HG02759 (cell line): ENCODE measurements around the gene EIPR1.

Experiments
- ATAC-seq: cut with Tn5 transposase; IDR thresholded peaks from one replicate; pipeline ENCODE4 v1.9.1; 2021; ENCODE audit warnings: mild to moderate bottlenecking, moderate library complexity; ENCODE audit not compliant: unreplicated experiment

EIPR1 gene

DNA sequence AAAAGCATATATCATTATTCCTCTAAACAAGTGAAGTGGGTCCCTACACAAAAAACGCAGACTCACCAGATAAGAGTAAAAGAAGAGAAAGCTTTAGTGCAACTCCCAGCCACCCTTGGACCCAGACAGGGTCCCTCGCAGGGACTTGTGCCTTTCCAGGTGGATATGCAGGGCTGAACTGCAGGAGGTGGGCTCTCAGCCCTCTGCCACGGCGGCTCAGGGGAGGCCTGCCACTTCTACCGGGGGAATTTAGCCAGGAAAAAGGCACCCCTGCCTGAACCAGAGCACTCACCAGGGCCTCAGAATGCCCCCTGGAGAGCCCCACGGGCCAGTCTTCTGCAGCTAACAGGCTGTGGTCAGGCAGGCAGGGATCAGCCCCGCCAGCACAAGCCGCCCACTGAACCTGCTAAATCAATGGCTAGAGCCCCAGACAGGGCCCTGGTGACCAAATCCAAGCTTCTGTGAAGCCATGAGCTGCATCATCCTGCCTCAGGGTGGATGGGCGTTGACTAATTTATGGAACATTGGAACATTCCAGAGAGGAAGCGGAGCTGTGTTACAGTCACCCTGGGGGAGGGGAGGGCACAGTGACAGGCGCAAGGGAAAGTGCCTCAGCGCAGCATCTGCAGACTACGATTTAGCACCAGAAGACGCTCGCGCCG lies 209.3 kb downstream of the EIPR1 start:
- no peak for ATAC-seq

DNA sequence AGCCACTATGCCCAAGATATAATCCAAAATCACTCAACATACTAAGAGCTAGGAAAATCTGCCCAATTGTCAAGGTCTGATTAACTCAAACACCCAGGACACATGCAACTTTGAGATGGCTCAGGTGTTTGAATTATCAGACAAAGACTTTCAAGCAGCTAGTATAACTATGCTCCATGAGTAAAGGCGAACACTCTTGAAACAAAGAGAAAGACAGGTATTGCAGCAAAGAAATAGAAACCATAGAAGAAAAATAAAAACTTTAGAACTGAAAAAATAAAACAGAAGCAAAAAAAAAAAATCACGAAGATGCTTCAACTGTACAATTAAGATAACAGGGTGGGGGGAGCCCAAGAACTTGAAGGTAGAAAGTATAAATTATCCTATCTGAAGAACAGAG lies 214.2 kb downstream of the EIPR1 start:
- ATAC-seq: no peak

DNA sequence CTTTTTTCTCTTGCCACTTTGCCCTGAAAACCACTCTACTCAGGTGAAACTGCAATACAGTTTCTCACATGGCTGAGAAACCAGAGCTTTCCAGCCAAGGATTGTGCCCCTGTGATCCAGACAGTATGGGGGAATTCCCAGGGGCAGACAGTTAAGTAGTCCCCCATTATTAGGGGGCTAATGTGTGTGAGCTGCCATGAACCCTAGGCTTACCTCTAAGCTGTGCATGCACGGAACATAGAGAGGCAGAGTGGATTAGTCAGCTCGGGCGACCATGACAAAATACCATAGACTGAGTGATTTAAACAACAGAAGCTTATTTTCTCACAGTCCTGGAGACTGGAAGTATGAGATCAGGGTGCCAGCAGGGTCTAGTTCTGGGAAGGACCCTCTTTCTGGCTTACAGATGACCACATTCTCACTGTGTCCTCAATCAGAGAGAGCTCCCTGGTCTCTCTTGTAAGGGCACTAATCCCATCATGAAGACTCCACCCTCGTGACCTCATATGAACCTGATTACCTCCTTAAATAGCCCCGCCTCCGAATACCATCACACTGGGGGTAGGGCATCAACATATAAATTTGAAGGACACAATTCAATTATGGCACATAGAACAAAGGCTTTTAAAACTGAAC lies 215.1 kb downstream of the EIPR1 start:
- ATAC-seq: no peak

DNA sequence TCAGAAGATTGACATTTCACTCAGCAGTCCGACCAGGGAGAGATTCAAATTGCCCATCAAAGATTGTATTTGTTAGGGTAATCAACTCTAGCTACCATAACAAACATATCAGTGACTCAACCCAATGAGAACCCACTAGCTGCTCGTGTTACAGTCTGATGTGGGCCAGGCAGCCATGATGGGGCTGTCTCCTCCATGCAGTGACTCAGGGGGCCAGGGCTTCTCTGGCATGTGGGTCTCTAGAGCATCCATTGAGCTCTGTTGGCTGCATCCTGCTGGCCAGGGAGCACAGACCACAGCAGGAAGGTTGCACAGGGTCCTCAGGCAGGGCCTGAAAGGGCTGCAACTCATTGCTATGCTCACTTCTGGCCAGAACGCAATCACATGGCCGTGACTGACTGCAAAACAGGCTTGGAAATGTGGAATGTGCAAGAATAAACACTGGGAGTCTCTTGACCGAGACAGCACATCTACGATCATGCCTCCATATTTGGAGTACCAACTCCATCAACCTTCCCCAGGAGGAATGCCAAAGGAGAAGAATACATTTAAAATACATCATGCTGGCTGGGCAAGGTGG lies 216.8 kb downstream of the EIPR1 start:
- no peak for ATAC-seq

DNA sequence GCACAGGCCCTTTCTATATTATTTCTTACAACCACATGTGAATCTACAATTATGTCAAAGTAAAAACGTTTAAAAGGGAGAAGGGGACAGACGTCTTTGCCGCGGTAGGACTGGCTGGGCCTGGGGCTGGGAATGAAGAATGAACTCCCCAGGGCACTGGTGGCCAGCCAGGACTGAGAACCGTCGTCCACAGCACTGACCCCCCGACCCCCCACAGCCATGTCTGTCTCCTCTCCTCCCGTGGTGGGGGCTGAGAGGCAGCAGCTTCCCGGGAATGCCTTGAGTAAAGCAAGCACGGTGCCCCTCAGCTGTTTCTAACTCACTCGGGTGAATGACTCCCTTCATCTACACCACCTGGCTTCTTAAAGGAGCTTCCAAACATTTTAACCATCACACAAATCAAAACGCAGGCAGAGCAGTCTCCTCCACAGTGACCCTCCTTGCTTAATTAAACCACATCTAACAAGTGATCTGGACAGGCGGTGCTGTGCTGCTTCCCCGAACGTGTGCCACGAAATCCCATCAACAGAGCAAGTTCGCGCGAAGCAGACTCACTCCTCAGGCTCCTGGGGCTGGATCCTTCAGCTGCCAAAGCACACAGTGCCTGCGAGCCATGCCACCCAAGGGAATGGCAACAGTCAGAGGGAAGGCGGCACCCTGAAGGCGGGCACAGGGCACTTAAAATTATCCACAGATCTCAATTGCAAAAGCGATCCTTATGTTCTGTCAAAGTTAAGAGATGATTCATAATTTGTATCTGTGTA lies 217.7 kb downstream of the EIPR1 start:
- no peak for ATAC-seq

DNA sequence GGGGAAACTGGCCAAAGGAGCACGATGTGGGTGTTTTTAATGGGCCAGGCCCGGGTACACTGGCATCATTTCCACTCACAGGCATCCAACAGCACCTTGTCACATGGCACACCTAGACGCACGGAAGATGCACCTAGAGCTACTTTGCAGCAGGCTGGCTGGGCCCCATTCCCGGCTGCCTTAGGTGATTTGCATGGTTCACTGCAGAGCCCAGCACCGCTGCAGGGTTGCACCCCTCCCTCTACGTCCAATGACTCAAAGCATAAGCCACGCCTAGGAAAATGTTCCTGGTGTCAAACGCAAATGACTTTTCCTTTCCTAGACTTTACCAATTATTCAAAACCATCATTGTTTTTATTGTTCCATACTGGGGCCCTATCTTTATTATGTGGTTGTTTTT lies 222.9 kb downstream of the EIPR1 start:
- ATAC-seq: peak; percentile 33

DNA sequence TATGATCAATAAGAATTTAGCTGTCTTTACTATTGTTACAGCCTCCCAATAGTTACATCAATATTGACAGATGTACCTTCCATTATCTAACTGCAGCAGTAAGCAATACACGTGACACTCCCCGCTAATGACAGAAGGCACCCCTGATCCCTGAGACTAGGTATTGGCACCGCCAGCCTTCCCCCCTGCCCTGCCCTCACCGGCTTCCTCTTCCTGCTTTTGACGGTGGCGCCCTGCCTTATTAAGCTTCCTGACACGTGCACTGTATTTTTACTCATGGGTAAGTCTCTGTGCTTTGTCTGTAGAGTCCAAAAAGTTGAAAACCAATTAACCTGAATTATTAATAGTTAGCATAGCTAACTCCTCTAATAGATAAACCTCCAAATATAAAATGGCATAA lies 223.5 kb downstream of the EIPR1 start:
- ATAC-seq: no peak

DNA sequence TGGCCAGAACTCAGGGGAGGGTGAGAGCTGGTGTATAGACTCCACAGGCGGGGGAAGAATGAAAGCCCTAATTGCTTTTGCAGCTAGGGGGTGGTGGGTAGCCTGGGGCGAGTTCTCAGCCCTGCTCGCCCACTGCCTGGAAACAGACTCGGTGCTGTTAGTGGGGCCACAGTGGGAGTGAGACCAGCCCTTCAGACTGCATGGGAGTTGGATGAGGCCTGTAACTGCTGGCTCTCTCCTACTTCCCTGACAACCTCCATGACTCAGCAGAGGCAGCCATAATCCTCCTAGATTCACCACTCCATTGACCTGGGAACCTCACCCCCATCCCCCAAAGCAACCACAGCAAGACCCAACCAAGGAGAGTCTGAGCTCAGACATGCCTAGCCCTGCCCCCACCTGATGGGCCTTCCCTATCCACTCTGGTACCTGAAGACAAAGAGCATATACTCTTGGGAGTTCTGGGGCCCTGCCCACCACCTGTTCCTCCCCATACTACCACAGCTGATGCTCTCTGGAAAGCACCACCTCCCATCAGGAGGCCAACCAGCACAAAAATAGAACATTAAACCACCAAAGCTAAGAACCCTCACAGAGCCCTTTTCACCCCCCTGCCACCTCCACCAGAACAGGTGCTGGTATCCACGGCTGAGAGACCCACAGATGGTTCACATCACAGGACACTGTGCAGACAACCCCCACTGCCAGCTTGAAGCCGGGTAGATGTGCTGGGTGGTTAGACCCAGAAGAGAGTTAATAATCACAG lies 226.3 kb downstream of the EIPR1 start:
- peak; percentile 66 for ATAC-seq

DNA sequence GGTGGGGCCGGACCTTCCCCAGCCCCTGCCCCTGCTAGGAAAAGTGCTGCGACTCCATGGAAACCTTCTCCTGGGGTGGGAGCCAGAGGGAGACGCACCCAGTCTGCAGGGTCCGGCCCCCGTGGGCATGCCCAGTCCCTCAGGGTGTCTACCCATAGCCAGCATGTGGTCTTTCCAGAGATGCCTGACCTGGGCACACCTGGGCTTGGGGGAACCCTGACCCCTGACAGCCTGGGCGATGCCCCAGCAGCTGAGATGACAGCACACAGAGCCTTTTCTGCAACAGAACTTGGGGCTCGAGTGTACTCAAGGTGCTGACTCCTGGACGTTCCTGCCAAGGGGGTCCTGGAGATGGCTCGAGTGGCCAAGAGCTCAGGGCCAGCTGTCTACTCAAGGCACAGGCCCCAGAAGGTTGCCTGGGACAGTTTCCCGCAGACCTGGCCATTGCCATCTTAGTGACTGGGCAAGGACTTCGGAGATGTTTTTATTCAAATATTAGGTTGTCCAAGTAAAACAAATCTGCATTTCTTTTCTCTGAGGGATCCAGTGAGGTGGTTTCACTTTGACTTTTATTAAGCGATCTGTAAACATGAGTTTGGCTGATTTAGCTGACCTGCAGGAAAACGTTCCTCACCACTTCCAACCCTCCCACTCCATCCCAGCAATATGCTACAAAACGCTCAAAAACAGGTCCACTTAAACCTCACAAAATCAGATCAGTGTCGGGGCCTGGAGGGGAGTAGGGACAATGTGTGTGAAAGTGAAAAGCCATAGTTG lies 228.0 kb downstream of the EIPR1 start:
- ATAC-seq: no peak

DNA sequence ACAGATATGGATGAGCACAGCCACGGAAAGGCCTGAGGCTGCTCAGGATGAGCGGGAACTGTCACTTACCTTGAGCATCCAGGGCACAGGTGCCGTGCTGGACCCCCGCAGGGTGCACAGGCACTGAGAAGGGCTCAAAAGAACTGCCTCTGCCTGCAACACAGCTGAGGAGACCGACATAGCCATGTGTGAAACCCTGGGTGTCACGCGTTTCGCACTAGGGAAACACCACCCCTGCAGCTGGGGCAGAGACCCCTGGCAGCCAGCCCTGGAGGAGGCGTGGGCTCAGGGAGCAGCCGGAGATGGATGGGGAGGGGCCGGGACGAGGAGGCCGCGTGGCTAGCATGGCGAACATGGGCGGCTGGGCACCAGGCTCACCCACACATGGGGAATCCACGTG lies 228.9 kb downstream of the EIPR1 start:
- ATAC-seq: no peak

DNA sequence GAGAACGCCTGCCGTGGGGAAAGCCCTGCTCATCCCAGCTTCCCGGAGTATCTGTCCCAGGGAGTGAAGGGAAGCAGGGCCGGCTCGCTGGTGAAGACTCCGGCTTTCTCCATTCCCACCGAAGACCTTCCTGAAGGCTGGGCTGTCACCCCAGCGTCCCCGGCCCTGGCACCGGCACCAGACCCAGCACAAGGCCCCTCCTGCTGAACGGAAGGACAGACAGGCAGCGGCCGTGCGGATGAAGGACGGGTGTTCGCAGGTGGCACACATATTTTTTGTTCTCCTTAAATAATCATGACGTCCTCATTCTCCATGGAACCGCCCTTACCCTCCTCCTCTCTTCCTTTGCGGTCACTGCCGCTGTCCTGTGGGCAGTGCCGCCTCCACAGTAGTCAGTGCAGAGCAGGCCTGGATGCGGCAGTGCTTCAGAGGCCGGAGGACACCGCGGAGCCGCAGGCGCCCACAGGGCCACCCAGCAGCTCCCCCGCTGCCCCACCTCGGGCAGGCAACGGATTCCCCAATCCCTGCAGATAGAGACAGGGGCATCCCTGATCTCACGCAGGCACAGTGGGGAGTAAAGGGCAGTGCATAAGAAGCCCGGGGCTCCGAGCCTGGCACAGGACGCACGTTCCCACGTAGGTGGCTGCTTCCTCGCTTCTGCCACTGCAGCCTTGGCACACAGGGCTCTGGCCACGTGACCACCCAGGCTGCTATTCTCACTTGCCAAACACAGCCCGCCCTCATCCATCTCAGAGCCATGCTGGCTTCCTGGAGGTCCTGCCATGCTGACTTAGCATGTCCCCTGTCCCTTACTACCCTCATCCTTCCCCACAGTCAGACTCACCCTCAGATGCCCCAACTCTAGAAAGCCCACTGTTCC lies 229.7 kb downstream of the EIPR1 start:
- ATAC-seq: no peak

DNA sequence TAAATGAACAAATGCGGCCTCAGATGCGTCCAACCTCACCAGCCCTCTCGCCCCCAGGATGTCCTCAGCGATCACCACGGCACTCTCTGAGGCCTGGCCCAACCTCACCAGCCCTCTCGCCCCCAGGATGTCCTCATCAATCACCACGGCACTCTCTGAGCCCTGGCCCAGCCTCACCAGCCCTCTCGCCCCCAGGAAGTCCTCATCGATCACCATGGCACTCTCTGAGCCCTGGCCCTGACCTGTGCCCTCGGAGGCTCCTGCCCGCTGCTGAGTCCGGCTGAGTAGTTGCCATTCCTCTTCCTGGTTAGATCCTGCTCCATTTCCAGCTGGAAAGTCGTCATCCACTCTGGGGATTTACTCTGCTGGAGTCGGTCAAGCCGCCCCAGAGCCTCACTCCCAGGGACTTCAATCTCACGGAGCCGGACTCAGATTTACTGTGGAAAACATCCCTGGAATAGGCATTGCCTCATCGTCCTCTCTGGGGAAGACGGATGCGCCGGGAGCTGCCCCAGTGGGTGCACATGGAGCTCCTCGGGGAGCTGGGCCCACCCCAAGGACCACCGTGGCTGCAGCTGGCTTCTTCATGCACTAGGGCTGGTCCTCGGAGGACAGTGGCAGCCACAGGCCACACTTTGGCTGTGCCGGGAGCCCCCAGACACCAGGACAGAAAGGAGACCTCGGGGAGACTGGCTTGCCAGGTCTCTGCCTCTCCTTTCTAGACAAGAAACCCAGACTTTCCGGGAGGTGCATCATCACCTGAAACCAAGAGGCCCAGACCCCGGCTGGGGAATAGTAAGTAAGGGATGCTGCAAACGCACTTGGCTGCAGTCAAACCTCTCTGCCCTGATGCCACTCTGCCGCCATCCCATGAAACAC lies 230.6 kb downstream of the EIPR1 start:
- ATAC-seq: no peak

DNA sequence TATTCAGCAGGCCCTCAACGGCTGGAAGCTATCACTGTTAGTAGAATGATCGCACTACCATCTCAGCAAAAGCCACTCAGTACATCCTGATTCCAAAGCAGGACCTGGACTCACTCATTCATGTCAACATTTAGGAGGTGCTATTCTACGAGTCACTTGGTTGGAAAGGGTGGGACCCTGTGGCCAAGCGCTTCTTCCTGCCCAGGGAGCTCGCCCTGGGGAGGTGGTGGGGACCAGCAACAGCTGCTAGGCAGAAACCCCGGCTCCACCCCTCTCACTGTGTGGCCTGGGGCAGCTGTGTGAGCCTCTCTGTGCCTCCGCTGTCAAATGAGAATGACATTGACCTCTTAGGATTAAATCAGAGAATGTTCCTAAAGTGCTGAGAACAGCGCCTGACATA lies 231.4 kb downstream of the EIPR1 start:
- ATAC-seq: no peak

DNA sequence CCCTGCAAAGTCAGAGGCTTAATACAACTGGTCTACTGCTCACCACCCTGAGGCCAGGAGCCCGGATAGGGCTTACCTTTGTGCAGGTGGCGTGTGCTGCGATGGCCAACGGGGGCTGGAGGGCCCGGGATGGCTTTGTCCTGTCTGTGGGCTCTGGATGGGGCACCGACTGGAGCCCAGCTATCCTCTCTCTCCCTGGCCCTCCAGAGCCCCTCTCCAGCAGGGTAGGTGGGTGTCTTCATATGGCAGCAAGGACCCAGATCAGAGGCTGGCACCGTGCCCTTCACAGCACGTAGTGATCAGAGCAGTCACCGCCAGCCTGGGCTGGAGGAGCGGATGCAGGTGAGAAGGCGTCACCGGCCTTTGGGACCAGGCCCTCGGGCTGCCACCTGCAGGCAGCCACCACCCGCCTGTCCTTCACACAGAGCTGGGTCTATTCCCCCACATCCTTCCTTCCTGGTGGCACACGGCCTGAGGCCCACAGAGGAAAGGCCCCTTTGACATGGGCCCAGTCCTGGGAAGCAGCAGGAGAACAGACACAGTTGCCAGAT lies 232.1 kb downstream of the EIPR1 start:
- no peak for ATAC-seq

DNA sequence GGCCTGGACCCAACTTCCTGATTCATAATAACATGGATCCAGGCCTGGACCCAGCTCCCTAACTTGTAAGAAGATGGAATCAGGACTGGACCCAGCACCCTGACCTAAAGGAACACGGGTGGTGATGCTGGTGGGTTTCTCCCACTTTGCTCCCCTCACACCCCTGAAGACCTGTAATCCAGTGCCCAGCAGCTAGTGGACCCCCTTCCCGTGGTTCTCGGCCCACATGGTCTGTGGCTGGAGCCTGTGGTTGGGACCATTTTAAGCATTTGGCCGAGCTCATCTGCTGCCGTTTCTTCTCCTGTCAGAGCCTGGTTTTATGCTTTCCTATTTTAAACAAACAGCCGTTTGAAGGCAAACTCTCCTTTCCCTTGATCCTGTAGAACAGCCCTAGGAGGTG lies 232.8 kb downstream of the EIPR1 start:
- no peak for ATAC-seq

DNA sequence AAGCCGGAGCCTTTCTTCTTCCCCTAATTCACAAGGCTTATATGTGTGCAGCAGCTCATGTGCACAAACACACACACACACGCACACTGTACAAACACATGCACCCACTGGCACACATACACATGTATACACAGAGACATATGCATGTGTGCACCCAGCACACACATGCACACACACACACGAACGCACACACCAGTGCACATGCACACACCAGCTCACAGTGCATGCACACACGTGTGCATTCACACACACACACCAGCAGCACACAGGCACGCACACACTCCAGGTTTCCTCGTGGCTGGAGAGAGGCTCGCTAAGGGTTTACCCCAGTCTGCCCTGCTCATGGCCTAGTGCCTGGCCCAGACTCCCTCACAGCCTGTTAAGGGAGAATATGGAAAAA lies 234.0 kb downstream of the EIPR1 start:
- ATAC-seq: no peak

DNA sequence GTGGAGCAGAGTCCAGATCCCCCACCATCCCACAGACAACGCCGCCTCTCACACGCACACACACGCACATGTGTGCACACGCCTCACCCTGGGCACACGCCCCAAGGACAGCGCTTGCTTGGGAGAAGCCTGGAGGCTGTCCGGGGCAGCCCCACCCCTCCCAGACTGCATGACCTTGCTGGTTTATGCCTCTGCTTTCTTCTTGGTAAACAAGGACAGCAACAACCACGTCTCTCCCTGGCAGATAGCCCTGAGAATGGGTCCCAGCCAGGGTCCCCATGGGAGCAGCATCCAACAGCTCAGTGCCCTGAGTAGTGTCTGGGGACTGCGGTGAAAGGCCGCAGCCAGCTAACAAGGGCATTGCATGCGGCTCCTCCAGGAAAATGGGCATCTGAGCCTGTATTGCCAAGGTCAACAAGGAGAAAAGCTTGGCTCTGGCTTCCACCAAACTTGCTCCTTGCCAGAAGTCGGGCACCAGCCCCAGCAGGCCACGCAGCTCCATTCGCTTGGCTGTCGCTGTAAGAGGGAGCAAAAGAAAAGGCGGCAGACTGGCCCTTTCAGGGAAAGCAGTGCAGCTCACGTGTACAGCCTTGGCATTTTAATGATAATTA lies 234.6 kb downstream of the EIPR1 start:
- no peak for ATAC-seq

DNA sequence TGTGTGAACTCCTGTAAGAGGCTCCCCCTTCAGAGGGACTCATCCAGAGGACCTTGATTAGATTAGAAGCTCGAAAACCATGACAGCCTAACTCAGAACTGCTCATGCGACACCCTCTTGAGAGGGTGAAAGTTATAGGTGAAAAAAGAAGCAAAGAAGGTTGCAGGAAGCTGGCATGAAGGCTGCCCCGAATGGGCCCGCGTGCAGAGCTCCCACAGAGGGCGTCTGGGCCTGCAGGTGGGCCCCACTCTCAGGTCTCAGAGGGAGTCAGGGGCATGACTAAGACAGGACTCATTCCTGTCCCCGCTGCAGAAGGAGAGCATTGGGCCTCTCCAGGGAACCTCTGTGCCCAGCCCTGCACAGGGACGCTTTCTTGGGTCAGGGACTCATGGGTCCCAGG lies 235.4 kb downstream of the EIPR1 start:
- ATAC-seq: peak; percentile 52
